Esophagus (tissue), 2 donors: ENCODE data around the gene ANO4. TPM values are rescaled to one million over a fixed set of nuclear protein-coding genes. Genes with fewer than 3 reads are reported as not detected.

ENCODE experiments used
- H3K27ac ChIP-seq, 2 donors: one replicate each; pipeline ENCODE4 v1.5.1; 2013; ENCODE audit warnings: low read depth in 2 of 2, mild to moderate bottlenecking in 2 of 2, inconsistent platforms in 1 of 2, low read length in 1 of 2, moderate library complexity in 1 of 2
- H3K27me3 ChIP-seq, 2 donors: one replicate each; pipeline ENCODE4 v1.6.1; 2013; ENCODE audit warnings: low read length in 2 of 2, control low read depth in 1 of 2, mild to moderate bottlenecking in 1 of 2; ENCODE audit not compliant: insufficient read depth in 2 of 2, control insufficient read depth in 1 of 2
- H3K36me3 ChIP-seq, 2 donors: one replicate each; pipeline ENCODE4 v1.6.1; 2013; ENCODE audit warnings: low read length in 1 of 2; ENCODE audit not compliant: control insufficient read depth in 2 of 2, insufficient read depth in 2 of 2
- H3K4me1 ChIP-seq, 2 donors: one replicate each; pipeline ENCODE4 v1.6.1; 2013; ENCODE audit warnings: low read length in 1 of 2; ENCODE audit not compliant: control insufficient read depth in 2 of 2, insufficient read depth in 2 of 2
- H3K4me3 ChIP-seq, 2 donors: one replicate each; pipeline ENCODE4 v1.5.1; 2013; ENCODE audit warnings: low read length in 2 of 2, mild to moderate bottlenecking in 2 of 2, low read depth in 1 of 2, moderate library complexity in 1 of 2
- H3K9me3 ChIP-seq, 2 donors: one replicate each; pipeline ENCODE4 v1.6.1; 2013; ENCODE audit warnings: mild to moderate bottlenecking in 2 of 2, low read depth in 1 of 2, low read length in 1 of 2, moderate library complexity in 1 of 2; ENCODE audit not compliant: control insufficient read depth in 2 of 2, insufficient read depth in 1 of 2
- WGBS, 2 donors: extraction: QIAGEN DNeasy Blood & Tissue Kit; methylation state at CpG; one replicate each; pipeline ENCODE4 v1.1.7; 2013; 5-methylcytosine and 5-hydroxymethylcytosine counted together
- polyA plus RNA-seq, 2 donors: library from polyadenylated mRNA; stranded (reverse); fragments of 200-250 nt; gene quantifications; one replicate each; pipeline ENCODE4 v1.2.3, GENCODE V29; 2013
- donor health status: healthy with polysubstance abuse.
- donor health status: Bipolar disorder and iron deficiency.

The ANO4 gene
- polyA plus RNA-seq, 2 donors: 0.02 TPM; not detected in 1

GRCh38 chr12:101038289-101038871 lies 243.8 kb downstream of the ANO4 start:
- no peak overlapping the region for H3K4me3 ChIP-seq
- H3K9me3 ChIP-seq: no peaks in the 10 kb centered on the region
- WGBS, 2 donors: 47 to 59% methylated on average over 2 of the region's 2 CpGs
- no peaks in the 10 kb centered on the region for H3K4me1 ChIP-seq
- H3K36me3 ChIP-seq: no peaks in the 10 kb centered on the region
- no peak overlapping the region for H3K27ac ChIP-seq
- H3K27me3 ChIP-seq: no peaks in the 10 kb centered on the region

- H3K4me3 ChIP-seq: no peak overlapping the region
- WGBS, 2 donors: 68 to 88% methylated on average over 6 of the region's 6 CpGs
- H3K36me3 ChIP-seq: no peaks in the 10 kb centered on the region
- no peaks in the 10 kb centered on the region for H3K4me1 ChIP-seq
- H3K9me3 ChIP-seq: no peaks in the 10 kb centered on the region
- H3K27me3 ChIP-seq: no peaks in the 10 kb centered on the region
- H3K27ac ChIP-seq: no peak overlapping the region
Measured at GRCh38 chr12:101039848-101040531, 245.4 kb downstream of the ANO4 start.

- no peaks in the 10 kb centered on the region for H3K27me3 ChIP-seq
- H3K4me3 ChIP-seq: no peak overlapping the region
- no peak overlapping the region for H3K27ac ChIP-seq
- H3K36me3 ChIP-seq: no peaks in the 10 kb centered on the region
- H3K4me1 ChIP-seq: no peaks in the 10 kb centered on the region
- no peaks in the 10 kb centered on the region for H3K9me3 ChIP-seq
Measured at GRCh38 chr12:101040936-101041335, 246.4 kb downstream of the ANO4 start.

- 75 to 80% methylated on average over 8 of the region's 8 CpGs for WGBS, 2 donors
- Histone ChIP-seq H3K36me3 (no peaks in the 10 kb centered on the region), H3K4me3 (no peak overlapping the region), H3K27me3 (no peaks in the 10 kb centered on the region), H3K27ac (no peak overlapping the region), H3K9me3 (no peaks in the 10 kb centered on the region), H3K4me1 (no peaks in the 10 kb centered on the region)
Measured at GRCh38 chr12:101042211-101042610, 247.6 kb downstream of the ANO4 start.

- 42 to 47% methylated on average over 2 of the region's 2 CpGs for WGBS, 2 donors
- no peaks in the 10 kb centered on the region for H3K9me3 ChIP-seq
- no peak overlapping the region for H3K4me3 ChIP-seq
- no peak overlapping the region for H3K27ac ChIP-seq
- H3K36me3 ChIP-seq: no peaks in the 10 kb centered on the region
- no peaks in the 10 kb centered on the region for H3K27me3 ChIP-seq
- H3K4me1 ChIP-seq: no peaks in the 10 kb centered on the region
Measured at GRCh38 chr12:101044512-101045059, 250.0 kb downstream of the ANO4 start.

DNA sequence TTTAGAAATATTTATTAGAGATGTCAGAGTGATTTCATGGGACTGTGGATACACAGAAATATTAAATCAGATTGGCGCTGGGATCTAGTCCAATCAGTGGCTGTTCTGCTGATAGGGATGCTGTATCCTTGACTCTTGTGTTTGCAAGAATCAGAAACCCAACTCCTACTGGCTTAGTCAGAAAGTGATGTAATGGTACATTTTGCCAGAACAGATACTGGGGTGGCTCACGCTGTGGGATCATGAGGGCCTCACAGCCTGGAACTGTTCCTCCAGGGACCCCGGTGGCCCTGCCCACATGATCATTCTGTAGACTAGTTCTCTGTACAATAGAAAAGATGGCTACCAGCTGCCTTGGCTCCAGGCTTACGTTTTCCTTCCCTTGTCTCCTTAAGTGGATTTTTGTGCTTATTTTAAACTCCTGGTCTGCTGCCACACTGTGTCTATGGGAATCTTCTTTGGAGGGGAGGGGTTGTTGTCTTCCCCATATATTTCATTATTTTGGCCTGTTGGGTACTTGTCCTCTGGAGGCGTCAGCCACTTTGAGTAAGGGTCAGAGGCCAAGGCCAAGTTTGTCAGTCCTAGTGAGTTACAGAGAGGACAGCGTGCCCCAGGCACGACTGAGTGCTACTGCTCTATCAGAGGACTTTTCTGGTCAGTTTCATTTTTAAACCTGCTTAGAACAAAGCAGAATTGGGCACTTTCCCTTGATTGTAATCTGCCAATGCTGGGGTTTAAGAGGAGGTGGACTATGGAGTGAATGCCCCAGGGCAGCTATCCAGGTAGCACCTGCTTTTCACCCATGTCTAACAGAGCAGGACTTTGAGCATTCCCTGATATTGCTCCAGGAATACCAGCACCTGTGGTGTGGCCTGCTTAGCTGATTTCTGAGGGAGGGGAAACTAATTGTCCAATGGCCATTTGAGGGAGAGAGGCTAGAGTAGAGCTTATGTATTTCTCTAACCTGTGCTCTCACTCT lies 251.2 kb downstream of the ANO4 start:
- 65 to 77% methylated on average over 7 of the region's 7 CpGs for WGBS, 2 donors
- H3K36me3 ChIP-seq: no peaks in the 10 kb centered on the region
- H3K4me1 ChIP-seq: no peaks in the 10 kb centered on the region
- no peak overlapping the region for H3K27ac ChIP-seq
- H3K4me3 ChIP-seq: no peak overlapping the region
- no peaks in the 10 kb centered on the region for H3K9me3 ChIP-seq
- H3K27me3 ChIP-seq: no peaks in the 10 kb centered on the region

DNA sequence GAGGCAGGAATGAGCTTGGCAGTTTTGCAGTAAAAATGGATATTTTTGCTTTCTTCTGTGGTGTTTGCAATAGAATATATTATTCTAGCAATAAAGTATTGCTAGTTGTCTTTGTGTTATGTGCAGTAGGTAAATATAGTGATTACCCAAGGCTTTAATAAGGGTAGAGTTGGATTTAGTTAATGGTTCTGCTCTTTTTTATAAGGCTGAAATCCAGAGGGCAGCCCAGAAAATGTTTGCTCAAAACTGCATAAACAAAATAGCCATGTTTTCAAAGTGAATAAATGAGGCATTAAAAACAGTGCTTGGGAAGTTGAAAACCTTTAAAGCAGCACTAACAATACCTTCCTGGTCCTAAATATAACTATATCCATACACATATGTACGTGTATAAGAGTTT lies 253.1 kb downstream of the ANO4 start:
- Histone ChIP-seq H3K27ac (no peak overlapping the region), H3K4me3 (no peak overlapping the region), H3K36me3 (no peaks in the 10 kb centered on the region), H3K4me1 (no peaks in the 10 kb centered on the region), H3K9me3 (no peaks in the 10 kb centered on the region), H3K27me3 (no peaks in the 10 kb centered on the region)
- 63 to 74% methylated on average over 1 of the region's 1 CpG for WGBS, 2 donors

DNA sequence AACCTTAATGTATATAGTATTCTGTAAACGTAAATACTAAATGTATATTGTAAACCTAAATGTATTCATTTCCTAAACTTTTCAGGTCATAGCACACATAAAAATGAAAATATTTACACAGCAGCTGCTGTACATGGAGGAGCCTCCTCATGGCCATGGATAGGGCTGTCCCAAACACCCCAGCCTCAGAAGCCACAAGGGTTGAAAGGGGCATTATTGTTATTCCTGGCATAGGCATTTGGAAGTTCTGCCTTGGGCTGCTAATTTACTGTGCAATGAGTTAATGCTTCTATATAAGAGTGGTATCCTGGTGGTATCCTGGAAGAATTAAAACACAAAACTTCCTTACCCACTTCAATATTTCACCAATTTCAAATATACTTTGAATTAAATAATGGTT lies 256.1 kb downstream of the ANO4 start:
- Histone ChIP-seq H3K27me3 (no peaks in the 10 kb centered on the region), H3K4me3 (no peak overlapping the region), H3K27ac (no peak overlapping the region), H3K4me1 (no peaks in the 10 kb centered on the region), H3K9me3 (no peaks in the 10 kb centered on the region), H3K36me3 (no peaks in the 10 kb centered on the region)
- 0% methylated on average over 1 of the region's 1 CpG for WGBS, 2 donors

- Histone ChIP-seq H3K9me3 (no peaks in the 10 kb centered on the region), H3K36me3 (no peaks in the 10 kb centered on the region), H3K4me3 (no peak overlapping the region), H3K27ac (no peak overlapping the region), H3K27me3 (no peaks in the 10 kb centered on the region), H3K4me1 (no peaks in the 10 kb centered on the region)
Measured at GRCh38 chr12:101051151-101051550, 256.6 kb downstream of the ANO4 start.
